NCI-H526 treated with DMSO at 0.1 percent for 48 hours (cell line): ENCODE measurements around the gene DISC1.
A peak's percentile ranks its signal among the peaks of the same experiment; 100 is the strongest.
"Not testable (repeated sequence)": the region's sequence is repeated elsewhere in the genome, so short reads cannot be mapped to it uniquely, and the experiment has no call there.

ENCODE experiments used
- DNase-seq: peaks from one replicate; lab custom pipeline; 2025; lab: John Stamatoyannopoulos, UW

Gene DISC1

GRCh38 chr1:231731268-231731667 lies 104.7 kb downstream of the DISC1 start:
- peak; percentile 37 for DNase-seq

GRCh38 chr1:231733063-231733462 lies 106.5 kb downstream of the DISC1 start:
- DNase-seq, result no peak

GRCh38 chr1:231733672-231734071 lies 107.1 kb downstream of the DISC1 start:
- no peak for DNase-seq

GRCh38 chr1:231734417-231734816 lies 107.8 kb downstream of the DISC1 start:
- no peak for DNase-seq

- DNase-seq, result no peak
Measured at GRCh38 chr1:231735411-231735810, 108.8 kb downstream of the DISC1 start.

GRCh38 chr1:231735941-231736340 lies 109.4 kb downstream of the DISC1 start:
- no peak for DNase-seq

- DNase-seq, result no peak
Measured at GRCh38 chr1:231736464-231736863, 109.9 kb downstream of the DISC1 start.

GRCh38 chr1:231738554-231738953 lies 112.0 kb downstream of the DISC1 start:
- no peak for DNase-seq

- no peak for DNase-seq
Measured at GRCh38 chr1:231743966-231744365, 117.4 kb downstream of the DISC1 start.

GRCh38 chr1:231748760-231749415 lies 122.3 kb downstream of the DISC1 start:
- DNase-seq, result no peak

GRCh38 chr1:231750296-231750695 lies 123.7 kb downstream of the DISC1 start:
- DNase-seq, result no peak

GRCh38 chr1:231750818-231751362 lies 124.3 kb downstream of the DISC1 start:
- DNase-seq, result no peak

GRCh38 chr1:231751415-231751814 lies 124.8 kb downstream of the DISC1 start:
- no peak for DNase-seq

- no peak for DNase-seq
Measured at GRCh38 chr1:231753313-231753712, 126.7 kb downstream of the DISC1 start.

GRCh38 chr1:231757101-231757404 lies 130.5 kb downstream of the DISC1 start:
- no peak for DNase-seq

GRCh38 chr1:231757759-231758158 lies 131.2 kb downstream of the DISC1 start:
- DNase-seq, result no peak

- DNase-seq, result no peak
Measured at GRCh38 chr1:231761252-231761651, 134.7 kb downstream of the DISC1 start.

GRCh38 chr1:231761747-231762541 lies 135.4 kb downstream of the DISC1 start:
- DNase-seq, result no peak

GRCh38 chr1:231763456-231763855 lies 136.9 kb downstream of the DISC1 start:
- DNase-seq, result no peak

- not testable (repeated sequence) for DNase-seq
Measured at GRCh38 chr1:231765825-231766224, 139.2 kb downstream of the DISC1 start.

GRCh38 chr1:231767471-231767870 lies 140.9 kb downstream of the DISC1 start:
- DNase-seq, result no peak

GRCh38 chr1:231768416-231768815 lies 141.8 kb downstream of the DISC1 start:
- no peak for DNase-seq

- DNase-seq, result no peak
Measured at GRCh38 chr1:231770506-231771175, 144.1 kb downstream of the DISC1 start.
